SK-N-MC (cell line): Measurements from ENCODE around the gene TFPT.

ENCODE experiments used
- EZH2 ChIP-seq: fragments of 200-600 bp; sonication (generic); IDR thresholded peaks from one replicate; pipeline ENCODE4 v1.6.1; 2017; ENCODE audit warnings: antibody characterized with exemption
- POLR2AphosphoS5 ChIP-seq: IDR thresholded peaks from 2 replicates; pipeline ENCODE4 v1.6.1; 2012; ENCODE audit warnings: mild to moderate bottlenecking, low read depth, low read length, borderline replicate concordance

GRCh38 chr19:54155694-54156093, 40.2 kb upstream of the TFPT start:
- TF ChIP-seq POLR2AphosphoS5 (no peak), EZH2 (no peak)
